DMS53 (cell line): ENCODE measurements around the gene TRIM66.

Source experiments
- DNase-seq: peaks from one replicate; lab custom pipeline; 2025; lab: John Stamatoyannopoulos, UW

Gene TRIM66

DNA sequence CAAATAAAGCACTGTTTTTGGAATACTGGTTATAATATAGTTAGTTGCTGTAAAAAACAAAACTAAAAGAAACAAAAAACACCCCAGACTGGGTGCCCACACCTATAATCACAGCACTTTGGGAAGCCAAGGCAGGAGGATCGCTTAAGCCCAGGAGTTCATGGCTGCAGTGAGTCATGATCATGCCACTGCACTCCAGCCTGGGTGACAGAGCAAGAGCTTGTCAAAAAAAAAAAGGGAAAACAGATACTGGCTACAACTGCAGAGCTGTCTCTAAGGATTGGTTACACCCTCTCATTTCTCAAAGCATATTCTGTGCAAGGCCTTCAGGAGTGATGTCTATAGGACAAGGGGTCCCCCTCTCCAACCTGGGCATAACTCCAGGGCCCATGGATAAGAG, 73.8 kb downstream of the TRIM66 start:
- peak; percentile 15 for DNase-seq

DNA sequence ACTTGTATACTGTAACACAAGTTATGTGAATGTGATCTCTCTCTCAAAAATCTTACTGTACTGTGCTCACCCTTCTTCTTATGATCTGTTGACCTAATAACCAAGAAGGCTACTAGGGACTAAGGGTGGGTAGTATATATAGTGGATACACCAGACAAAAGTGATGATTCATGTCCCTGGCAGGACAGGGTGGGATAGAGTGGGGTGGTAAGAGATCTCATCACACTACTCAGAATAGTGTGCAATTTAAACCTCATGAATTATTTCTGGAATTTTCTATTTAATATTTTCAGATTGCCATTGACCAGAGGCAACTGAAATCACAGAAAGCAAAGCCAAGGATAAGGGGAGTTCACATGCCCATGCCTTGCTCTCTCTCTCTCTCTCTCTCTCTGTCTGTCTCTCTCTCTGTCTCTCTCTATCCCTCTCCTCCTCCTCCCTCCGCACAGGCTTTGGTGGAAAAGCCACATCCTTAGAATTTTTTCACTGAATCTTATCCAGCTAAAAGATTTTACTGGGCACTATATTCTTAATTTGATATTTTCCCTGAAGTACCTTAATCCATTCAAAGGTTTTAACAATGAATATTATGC, 76.4 kb downstream of the TRIM66 start:
- no peak for DNase-seq

DNA sequence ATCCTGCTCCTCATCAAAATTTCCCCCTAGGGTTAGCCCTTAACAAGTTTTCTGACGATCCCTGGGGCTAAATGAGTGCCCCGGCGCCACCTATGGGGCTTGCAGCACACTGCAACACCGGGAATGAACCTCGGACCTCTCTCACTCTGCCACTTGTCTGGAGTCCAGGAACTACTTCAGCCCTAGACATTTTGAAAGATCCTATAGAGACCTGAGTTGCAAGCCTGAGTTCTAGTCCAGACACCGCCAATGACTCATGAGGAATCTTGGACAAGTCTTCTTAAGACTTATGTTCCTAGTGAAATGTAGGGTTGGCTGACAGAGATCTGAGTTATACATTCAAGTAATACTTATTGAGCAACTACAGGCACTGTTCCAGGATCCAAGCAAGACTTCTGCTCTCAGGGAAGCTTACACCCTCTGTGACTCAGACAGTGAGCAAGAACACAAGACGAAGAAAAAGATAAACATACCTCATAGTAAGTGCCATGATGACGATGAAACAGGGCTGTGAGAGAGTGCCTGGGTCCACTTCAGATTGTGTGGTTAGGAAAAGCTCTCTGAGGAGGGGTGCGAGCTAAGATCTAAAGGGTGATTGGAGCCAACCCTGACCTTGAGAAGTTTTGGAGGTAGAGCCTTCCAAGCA, 78.3 kb downstream of the TRIM66 start:
- DNase-seq, result peak; percentile 71

DNA sequence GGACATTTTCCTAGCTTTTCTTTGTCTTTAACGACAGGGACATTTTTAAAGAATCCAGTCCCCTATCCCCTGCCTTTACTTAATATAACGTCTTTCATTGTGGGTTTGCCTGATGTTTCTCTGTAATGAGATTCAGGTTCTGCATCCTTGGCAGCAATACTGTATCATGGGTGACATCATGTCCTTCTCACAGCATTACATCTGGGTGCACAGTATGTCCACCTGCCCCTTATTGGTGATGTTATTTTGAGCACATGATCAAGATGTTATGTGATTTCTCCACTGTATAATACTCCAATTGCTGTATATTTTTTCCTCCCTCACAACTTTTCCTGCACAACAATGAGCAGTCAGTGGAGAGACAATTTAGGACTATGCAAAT, 78.8 kb downstream of the TRIM66 start:
- DNase-seq, result peak; percentile 33

DNA sequence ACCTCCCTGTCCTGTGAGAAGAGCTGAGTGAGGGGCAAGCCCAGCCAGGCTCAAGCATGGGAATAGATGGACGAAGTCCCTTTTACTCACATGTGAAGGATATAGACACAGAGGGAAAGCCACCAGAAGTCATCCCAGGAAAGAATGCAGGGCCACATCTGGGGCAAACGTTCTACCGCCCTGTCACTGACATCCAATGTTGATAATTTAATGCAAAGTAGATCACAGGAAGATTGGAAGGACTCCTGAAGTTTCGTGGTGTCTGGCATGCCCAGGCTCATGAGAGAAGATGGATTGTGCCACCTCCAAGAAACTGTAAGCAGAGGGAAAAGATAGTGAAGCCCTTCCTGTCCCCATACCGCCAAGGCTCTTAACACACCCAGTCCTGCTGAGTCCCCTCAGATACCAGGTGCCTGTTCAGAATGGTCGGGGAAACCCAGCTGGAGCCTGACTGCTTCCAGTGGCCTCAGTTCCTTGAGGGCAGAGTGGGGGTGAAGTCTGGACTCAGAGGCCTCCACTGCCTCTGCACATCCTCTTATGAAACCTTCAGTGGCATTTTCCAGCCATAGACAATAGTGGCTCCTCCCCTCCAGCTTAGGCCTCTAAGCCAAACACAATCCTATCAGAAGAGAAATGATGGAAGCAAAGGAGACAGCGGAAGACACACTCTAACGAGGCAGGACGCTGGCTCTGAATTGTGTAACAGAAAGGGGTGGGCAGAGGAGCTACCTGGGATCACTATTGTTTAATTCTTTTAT, 80.9 kb downstream of the TRIM66 start:
- DNase-seq, result no peak

DNA sequence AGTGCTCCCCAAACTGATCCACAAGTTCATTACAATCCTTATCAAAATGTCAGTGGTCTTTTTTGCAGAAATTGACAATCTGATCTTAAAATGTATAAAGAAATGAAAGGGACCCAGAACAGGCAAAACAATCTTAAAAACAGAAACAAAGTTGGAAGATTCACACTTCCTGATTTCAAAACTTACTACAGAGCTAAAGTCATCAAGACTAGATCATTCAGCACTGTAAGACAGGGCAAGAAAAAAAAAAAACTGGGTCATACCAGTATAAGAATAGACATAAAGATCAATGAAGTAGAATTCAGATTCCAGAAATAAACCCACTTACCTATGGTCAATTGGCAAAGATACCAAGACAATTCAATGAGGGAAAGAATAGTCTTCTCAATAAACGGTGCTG, 84.0 kb downstream of the TRIM66 start:
- no peak for DNase-seq

DNA sequence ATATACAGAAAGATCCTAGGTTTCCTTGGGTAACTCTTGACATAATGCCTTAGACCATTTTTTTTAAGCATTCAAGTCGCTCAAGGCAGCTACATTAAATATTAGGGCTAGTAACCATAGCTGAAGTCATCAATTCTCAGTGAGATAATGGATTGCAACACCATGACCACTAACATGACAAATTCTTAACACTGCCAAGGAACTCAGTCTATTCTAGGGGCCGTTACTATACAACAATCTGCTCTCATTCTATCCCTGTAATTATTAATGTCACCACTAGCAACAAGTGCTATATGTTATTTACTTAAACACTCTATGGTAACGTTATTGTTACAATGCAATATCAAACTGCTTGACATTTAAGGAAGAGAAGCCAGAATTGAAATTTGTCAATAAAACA, 85.3 kb downstream of the TRIM66 start:
- DNase-seq, result peak; percentile 71

DNA sequence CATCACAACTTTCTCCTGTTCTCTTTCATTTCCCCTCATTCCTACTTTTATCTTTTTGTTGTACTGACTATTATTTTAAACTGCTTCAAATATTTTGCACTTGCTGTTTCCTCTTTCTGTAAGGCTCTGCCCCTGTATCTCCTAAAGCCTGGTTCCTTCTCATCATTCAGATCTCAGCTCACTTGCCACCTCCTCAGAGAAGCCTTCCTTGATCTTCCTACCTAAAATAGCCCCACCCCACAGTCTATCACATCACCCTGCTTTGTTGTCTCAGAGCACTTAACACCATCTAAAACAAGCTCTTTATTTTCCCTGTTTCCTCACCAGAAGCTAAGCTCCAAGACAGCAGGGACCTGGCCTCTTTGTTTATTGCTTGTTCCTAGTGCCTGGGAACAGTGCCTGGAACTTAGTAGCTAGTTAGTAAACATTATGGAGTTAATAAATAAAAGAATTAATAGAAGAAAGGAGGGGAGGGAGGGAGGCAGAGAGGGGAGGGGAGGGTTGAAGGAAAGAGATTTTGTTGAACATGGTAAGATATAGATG, 85.9 kb downstream of the TRIM66 start:
- peak; percentile 15 for DNase-seq

DNA sequence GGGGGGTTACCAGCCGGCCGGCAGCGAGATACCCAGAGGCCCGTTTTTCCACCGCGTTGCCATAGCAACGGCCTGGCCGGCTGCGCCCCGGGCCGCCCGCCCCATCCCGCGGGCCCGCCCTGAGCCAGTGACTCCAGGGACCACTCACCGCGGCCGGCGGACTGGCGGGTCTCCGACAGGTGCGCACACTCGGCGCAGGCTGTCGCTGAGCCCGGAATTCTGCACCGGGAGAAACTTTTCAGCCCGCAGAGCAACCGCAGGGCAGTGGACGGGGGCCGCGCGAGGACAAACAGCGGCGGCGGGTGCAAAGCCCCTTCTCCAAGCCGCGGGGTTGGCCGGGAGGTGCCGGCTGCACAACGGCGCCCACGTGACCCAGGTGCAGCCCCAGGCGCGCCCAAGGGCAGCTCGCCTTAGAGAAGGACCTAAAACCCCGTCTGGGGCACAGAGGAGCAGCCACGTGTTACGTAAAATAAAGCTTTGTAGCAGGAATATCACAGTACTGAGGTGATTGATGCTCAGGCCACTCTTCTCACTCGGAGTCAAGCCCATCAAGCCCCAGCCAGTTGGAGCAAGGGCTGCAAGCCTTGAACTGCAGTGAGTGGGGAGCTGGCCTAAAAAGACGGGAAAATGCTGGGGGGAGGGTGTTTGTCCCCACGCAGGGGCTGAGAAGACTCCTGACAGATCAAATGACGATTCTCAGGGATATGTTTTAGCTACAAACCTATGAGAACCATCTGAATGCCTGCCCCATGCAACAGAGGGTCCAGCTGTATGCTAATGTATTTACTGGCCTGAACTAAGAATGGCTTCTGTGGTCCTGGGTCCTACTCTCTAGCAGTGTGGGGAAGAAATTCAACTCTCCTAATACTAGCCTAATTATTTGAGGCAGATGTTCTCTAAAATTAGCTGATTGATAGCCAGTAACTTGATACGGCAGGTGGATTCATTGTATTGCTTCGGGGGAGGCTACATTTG, 88.2 kb downstream of the TRIM66 start, which contains the start of gene STK33:
STK33 (minus strand) TSS at position 294 of the 975 bp plus-strand sequence. CDS start 119,323 bp downstream, outside the sequence.
- DNase-seq, result peak; percentile 95

DNA sequence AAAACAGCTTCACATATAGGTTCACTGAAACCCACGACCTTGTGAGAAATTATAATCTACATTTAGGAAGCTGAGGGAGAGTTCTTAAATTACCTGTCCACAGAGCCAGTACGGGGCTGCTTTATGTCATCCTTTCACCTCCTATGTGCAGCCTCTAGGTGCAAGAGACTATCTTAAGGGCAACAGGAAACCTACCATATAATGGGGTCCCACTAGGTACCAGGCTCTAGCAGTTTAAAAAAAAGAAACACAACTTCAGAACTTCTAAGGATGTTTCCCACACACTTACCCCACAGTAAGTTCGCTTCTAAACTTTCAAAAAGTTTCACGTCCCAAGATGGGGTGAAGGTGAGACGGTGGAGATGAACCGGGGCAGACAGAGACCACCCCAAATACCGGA, 89.0 kb downstream of the TRIM66 start:
- peak; percentile 47 for DNase-seq

DNA sequence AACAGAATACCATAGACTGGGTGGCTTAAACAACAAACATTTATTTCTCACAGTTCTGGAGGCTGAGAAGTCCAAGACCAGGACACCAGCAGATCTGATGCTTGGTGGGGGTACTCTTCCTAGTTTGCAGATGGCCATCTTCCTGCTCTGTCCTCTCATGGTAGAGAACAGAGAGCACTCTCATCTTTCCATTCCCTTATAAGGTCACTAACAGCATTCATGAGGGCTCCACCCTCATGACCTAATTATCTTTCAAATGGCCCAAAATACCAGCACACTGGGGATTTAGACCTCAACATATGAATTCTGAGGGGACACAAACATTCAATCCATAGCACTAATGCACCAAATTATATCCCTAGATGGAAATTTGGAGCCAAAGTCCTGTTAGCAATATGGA, 94.5 kb downstream of the TRIM66 start:
- no peak for DNase-seq

DNA sequence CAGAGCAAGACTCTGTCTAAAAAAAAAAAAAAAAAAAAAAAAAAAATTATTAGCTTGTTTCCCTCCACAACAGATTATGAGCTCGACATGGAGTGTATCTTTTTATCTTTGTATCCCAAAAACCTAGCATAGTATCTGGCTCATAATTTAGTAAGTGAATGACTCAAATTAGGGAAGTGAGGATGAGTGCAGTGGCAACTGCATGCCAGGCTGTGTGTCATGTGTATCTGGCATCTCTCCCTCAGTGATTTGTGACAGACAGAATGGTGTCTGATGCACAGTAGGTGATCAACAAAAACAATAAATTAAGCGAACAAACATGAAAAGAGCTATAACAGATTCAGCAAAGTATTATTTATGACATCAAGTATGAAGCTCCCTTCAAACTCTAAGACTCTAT, 95.7 kb downstream of the TRIM66 start:
- no peak for DNase-seq

DNA sequence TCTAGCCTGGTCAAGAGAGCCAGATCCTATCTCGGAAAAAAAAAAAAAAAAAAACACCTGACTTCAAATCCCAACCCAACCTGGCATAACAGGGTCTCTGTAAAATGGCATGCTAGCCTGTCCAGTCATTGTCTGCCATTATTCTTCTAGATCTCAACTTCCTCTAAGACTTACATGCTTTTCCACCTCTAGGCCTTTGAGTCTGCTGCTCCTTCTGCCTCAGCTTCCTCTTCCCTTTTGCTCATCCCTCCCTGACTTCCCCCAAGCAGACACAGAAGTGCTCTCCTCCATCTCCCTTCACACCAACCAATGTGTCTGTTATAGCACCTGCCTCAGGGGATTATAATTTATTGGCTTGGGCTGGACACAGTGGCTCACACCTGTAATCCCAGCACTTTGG, 96.3 kb downstream of the TRIM66 start:
- DNase-seq, result no peak

DNA sequence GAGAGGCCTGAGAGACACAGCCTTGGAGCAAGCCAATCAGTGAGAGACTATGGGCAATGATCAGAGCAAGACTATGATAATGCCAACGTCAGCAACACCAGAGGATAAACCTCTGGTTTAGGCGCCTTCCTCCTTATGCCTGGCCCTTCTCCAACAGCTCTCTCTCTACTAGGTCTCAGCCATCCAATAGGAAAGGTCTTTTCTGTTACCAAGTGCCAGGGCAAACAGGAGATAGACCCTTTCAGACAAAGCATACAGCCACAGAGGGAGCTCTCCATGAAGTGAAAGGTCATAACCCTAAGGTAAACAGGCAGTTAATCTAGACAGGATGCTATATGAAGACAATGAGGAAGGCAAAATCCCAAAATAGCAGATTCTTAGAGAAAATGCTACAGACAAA, 98.0 kb downstream of the TRIM66 start:
- DNase-seq, result peak; percentile 75

DNA sequence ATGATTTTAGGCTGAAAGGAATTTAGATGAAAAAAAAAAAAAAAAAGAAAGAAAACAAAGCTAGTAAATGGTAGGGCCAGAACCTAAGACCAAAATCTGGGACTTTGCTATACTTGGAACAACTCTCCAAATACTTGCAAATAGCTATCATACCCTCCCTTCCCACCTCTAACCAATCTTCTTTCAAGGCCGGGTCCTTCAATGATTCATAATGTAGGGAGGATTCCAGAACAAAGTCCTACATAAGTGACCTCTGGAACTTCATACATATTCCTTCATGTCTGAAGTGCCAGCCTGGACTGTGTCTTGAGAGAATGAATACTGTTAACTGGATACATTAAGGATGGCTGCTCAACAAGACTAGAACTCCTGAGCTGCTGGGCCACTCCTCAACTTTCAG, 98.4 kb downstream of the TRIM66 start:
- no peak for DNase-seq

DNA sequence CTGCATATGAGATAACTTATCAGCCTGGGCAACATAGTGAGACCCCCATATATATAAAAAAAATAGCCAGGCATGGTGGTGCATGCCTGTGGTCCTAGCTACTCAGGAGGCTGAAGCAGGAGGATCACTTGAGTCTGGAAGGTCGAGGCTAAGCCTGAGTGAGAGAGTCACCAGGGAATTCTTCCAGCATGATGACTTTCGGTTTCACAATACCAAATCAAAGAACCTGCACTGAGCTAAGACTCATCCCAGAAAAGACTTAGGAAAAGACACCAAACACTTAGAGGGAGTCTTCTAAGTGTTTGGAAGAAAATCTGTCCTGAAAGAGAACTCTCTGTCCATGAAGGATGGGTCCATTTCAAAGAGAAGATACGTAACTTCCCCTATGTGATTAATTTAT, 101.2 kb downstream of the TRIM66 start:
- no peak for DNase-seq

DNA sequence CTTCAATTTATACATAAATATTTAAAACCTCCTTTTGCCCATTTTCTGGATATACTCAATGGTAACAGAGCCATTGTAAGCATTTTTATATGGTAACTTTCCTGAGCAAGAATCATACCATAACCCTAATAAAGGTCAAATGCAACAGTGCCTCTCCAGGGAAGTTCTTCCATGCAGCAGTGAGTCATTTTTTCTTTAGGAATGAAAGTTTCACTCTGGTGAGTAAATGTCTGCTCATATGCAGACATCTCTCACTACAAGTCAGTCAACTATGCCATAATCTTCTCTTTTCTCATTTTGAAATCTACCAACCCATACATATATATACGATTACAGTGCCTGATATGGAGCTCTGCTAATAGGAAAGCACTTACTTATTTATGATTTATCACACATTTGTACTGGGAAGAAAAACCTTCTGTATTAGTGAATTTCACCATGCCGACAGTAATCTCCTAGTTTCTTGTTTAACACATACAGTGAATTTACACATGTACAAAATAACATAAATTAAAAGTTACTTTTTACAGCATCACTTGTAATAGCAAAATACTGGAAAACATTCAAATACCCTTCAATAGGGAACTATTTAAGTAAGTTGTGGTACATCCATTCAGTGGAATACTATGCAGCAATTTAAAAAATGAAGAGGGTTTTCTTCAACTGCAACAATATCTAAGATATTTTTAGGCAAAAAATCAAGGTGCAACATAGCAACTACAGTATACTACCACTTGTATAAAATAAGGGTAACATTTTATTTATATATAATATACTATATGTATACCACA, 104.5 kb downstream of the TRIM66 start:
- no peak for DNase-seq

DNA sequence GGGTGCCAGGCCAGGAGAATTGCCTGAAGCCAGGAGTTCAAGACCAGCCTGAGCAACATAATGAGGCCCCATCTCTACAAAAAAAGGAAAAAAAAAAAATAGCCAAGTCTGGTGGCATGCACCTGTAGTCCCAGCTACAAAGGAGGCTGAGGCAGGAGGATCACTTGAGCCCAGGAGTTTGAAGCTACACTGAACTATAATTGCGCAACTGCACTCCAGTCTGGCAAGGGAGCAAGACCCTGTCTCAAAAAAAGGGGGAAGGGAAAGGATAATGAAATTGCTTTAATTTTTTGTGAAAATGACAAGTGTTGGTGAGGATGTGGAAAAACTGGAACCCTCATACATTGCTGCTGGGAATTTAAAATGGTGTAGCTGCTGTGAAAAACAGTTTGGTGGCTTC, 107.7 kb downstream of the TRIM66 start:
- no peak for DNase-seq

DNA sequence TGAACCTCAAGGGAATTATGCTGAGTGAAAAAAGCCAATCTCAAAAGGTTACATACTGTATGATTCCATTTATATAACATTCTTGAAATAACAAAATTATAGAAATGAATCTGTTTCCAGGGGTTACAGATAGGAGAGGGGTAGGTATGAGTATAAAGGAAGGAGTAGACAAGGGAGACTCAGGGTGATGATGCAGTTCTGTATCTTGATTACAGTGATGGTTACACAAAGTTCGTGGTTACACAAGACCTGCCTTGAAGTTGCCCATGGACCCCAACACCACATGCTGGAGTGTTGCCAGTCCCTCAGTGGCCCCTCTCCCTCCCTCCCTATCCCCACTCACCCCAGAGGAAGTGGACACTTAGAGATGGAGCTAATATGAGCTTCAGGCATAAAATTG, 108.7 kb downstream of the TRIM66 start:
- DNase-seq, result no peak

DNA sequence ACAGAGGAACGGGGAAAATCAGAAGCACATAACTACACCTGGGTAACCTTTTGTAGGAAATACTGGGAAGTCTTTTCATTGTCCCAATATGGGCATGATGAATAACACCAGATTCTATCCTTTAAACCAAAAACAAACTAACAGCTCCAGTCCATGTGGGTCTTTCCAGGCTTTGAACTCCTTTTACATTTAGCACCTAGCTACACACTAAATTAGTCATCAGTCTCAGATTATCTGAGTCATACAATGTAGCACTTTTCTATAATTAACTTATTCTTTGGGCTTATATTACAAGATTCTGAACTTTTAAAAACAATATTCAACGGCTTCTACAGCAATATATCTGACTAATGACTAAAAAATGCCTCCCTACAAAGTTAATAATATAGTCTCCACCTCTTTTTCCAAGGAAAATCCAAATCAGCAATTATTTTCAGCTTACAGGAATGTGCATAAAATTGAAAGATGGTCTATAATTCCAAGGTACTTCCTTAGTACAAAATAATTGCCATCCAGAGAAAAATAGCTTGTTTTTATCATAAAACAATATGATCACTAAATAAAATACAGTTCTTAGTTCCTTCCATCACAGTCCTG, 114.8 kb downstream of the TRIM66 start:
- no peak for DNase-seq
